Measurements from ENCODE around the gene SLC4A2. TPM values are rescaled to one million over a fixed set of nuclear protein-coding genes. Genes with fewer than 3 reads are reported as not detected.

The SLC4A2 gene
- total and polyA plus RNA-seq, 7 donors, result 26.5 to 39.8 (median 32.0) TPM

DNA sequence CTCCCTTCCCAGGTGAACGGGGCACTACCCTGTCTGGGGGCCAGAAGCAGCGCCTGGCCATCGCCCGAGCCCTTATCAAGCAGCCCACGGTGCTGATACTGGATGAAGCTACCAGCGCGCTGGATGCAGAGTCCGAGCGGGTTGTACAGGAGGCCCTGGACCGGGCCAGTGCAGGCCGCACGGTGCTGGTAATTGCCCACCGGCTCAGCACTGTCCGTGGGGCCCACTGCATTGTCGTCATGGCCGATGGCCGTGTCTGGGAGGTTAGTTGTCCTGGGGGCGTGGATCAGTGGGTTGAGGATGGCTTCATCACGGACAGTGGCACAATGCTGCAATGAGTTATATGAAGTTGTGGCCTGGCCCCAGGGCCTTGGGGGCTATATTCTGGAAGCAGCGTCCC lies 15.4 kb upstream of the SLC4A2 start:
- H3K36me3 ChIP-seq (ENCODE audit: insufficient read depth in 1 of 2, low read depth in 1 of 2), result peaks cover 0 to 50% of the 10 kb centered on the region in 2 donors
- TF ChIP-seq, protein P1, sequence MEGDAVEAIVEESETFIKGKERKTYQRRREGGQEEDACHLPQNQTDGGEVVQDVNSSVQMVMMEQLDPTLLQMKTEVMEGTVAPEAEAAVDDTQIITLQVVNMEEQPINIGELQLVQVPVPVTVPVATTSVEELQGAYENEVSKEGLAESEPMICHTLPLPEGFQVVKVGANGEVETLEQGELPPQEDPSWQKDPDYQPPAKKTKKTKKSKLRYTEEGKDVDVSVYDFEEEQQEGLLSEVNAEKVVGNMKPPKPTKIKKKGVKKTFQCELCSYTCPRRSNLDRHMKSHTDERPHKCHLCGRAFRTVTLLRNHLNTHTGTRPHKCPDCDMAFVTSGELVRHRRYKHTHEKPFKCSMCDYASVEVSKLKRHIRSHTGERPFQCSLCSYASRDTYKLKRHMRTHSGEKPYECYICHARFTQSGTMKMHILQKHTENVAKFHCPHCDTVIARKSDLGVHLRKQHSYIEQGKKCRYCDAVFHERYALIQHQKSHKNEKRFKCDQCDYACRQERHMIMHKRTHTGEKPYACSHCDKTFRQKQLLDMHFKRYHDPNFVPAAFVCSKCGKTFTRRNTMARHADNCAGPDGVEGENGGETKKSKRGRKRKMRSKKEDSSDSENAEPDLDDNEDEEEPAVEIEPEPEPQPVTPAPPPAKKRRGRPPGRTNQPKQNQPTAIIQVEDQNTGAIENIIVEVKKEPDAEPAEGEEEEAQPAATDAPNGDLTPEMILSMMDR (IDR thresholded peaks at IDR 0.05), result no peak
- intact Hi-C loops (cut with DNase I), result no loop called here
- 93 to 95% (median 94%) methylated on average over 20 of the region's 20 CpGs for WGBS, 3 donors
- H3K4me3 ChIP-seq, result no peak overlapping the region
- no peaks in the 10 kb centered on the region for H3K27me3 ChIP-seq (ENCODE audit: insufficient read depth in 3 of 3, low read length in 2 of 3)
- DNase-seq (peak in 1 of 2 donors; percentile 45), ATAC-seq (no peak)
- H3K4me1 ChIP-seq, result peaks cover 8% of the 10 kb centered on the region
- no peak overlapping the region for H3K27ac ChIP-seq
- no peaks in the 10 kb centered on the region for H3K9me3 ChIP-seq

GRCh38 chr7:151045262-151045661 lies 14.1 kb upstream of the SLC4A2 start:
- ATAC-seq, result no peak
- Histone ChIP-seq H3K4me3 (no peak overlapping the region), H3K4me1 (no peaks in the 10 kb centered on the region), H3K36me3 (ENCODE audit: insufficient read depth in 1 of 2, low read depth in 1 of 2) (peaks cover 0 to 50% of the 10 kb centered on the region in 2 donors), H3K27ac (no peak overlapping the region), H3K27me3 (ENCODE audit: insufficient read depth in 3 of 3, low read length in 2 of 3) (no peaks in the 10 kb centered on the region), H3K9me3 (no peaks in the 10 kb centered on the region)
- intact Hi-C loops (cut with DNase I), result no loop called here
- TF ChIP-seq, protein P1 (IDR thresholded peaks at IDR 0.05), result no peak
- 65 to 77% (median 68%) methylated on average over 11 of the region's 11 CpGs for WGBS, 3 donors
- peak in 1 of 2 donors; percentile 47 for DNase-seq

- TF ChIP-seq, protein P1 (IDR thresholded peaks at IDR 0.05), result no peak
- DNase-seq, result no peak
- Histone ChIP-seq H3K27ac (no peak overlapping the region), H3K27me3 (ENCODE audit: insufficient read depth in 3 of 3, low read length in 2 of 3) (no peaks in the 10 kb centered on the region), H3K36me3 (ENCODE audit: insufficient read depth in 1 of 2, low read depth in 1 of 2) (peaks cover 0 to 47% of the 10 kb centered on the region in 2 donors), H3K4me3 (no peak overlapping the region), H3K4me1 (no peaks in the 10 kb centered on the region), H3K9me3 (no peaks in the 10 kb centered on the region)
- intact Hi-C loops (cut with DNase I), result no loop called here
- WGBS, 3 donors, result 75 to 84% (median 76%) methylated on average over 9 of the region's 9 CpGs
- ATAC-seq, result no peak
Observed at GRCh38 chr7:151045967-151046366, 13.4 kb upstream of the SLC4A2 start.

- ATAC-seq (no peak), DNase-seq (peak; percentile 45 to 52)
- no peak overlapping the region for H3K4me3 ChIP-seq
- H3K36me3 ChIP-seq (ENCODE audit: insufficient read depth in 1 of 2, low read depth in 1 of 2), result peaks cover 0 to 38% of the 10 kb centered on the region in 2 donors
- no peaks in the 10 kb centered on the region for H3K27me3 ChIP-seq (ENCODE audit: insufficient read depth in 3 of 3, low read length in 2 of 3)
- TF ChIP-seq, protein P1 (IDR thresholded peaks at IDR 0.05), result no peak
- H3K9me3 ChIP-seq, result no peaks in the 10 kb centered on the region
- intact Hi-C loops (cut with DNase I), result no loop called here
- 47 to 55% (median 50%) methylated on average over 14 of the region's 14 CpGs for WGBS, 3 donors
- H3K27ac ChIP-seq, result no peak overlapping the region
- no peaks in the 10 kb centered on the region for H3K4me1 ChIP-seq
Observed at GRCh38 chr7:151046603-151047573, 12.5 kb upstream of the SLC4A2 start.

All from psoas muscle (tissue), 8 donors.